H9 (cell line): ENCODE results near the gene SP4. TPM values are rescaled to one million over a fixed set of nuclear protein-coding genes. Genes with fewer than 3 reads are reported as not detected.

Experiments used
- DNase-seq: peaks from one replicate; pipeline ENCODE4 v3.0.0-alpha.2; 2017
- H2AFZ ChIP-seq: one replicate; pipeline ENCODE4 v1.6.1; 2013; ENCODE audit warnings: mild to moderate bottlenecking, low read length, control low read depth, moderate library complexity
- H2AK5ac ChIP-seq: 2 replicates; pipeline ENCODE4 v1.6.1; 2013; ENCODE audit warnings: low read length, control low read depth, mixed read lengths; ENCODE audit not compliant: insufficient read length
- H2BK120ac ChIP-seq: one replicate; pipeline ENCODE4 v1.6.1; 2013; ENCODE audit warnings: low read depth, mild to moderate bottlenecking, low read length, control low read depth, inconsistent platforms; ENCODE audit not compliant: poor library complexity, severe bottlenecking
- H2BK12ac ChIP-seq: 2 replicates; pipeline ENCODE4 v1.6.1; 2013; ENCODE audit warnings: low read length, control low read depth, mixed read lengths, low read depth; ENCODE audit not compliant: insufficient read length
- H2BK15ac ChIP-seq: 2 replicates; pipeline ENCODE4 v1.6.1; 2013; ENCODE audit warnings: low read depth, low read length, control low read depth
- H2BK20ac ChIP-seq: one replicate; pipeline ENCODE4 v1.6.1; 2013; ENCODE audit warnings: low read depth, mild to moderate bottlenecking, low read length, control low read depth, inconsistent platforms; ENCODE audit not compliant: poor library complexity, severe bottlenecking
- H2BK5ac ChIP-seq: 2 replicates; pipeline ENCODE4 v1.6.1; 2013; ENCODE audit warnings: low read length, control low read depth, mixed read lengths; ENCODE audit not compliant: insufficient read length
- H3K14ac ChIP-seq: 2 replicates; pipeline ENCODE4 v1.6.1; 2013; ENCODE audit warnings: low read length, control low read depth; ENCODE audit not compliant: insufficient read depth
- H3K18ac ChIP-seq: 2 replicates; pipeline ENCODE4 v1.6.1; 2013; ENCODE audit warnings: low read depth, mild to moderate bottlenecking, mixed read lengths, low read length, control low read depth; ENCODE audit not compliant: insufficient read length
- H3K23ac ChIP-seq: 2 replicates; pipeline ENCODE4 v1.6.1; 2013; ENCODE audit warnings: low read length, control low read depth, mixed read lengths, low read depth; ENCODE audit not compliant: insufficient read length
- H3K23me2 ChIP-seq: 2 replicates; pipeline ENCODE4 v1.6.1; 2013; ENCODE audit warnings: low read depth, mild to moderate bottlenecking, mixed read lengths, low read length, control low read depth; ENCODE audit not compliant: insufficient read length, poor library complexity, severe bottlenecking
- H3K27ac ChIP-seq: 2 replicates; pipeline ENCODE4 v1.5.1; 2013; ENCODE audit warnings: low read length, control low read depth, mixed read lengths, low read depth; ENCODE audit not compliant: insufficient read length
- H3K27me3 ChIP-seq: 2 replicates; pipeline ENCODE4 v1.6.1; 2013; ENCODE audit warnings: low read length, control low read depth, inconsistent platforms; ENCODE audit not compliant: insufficient read depth
- H3K4ac ChIP-seq: 2 replicates; pipeline ENCODE4 v1.6.1; 2013; ENCODE audit warnings: low read depth, mild to moderate bottlenecking, control low read depth, inconsistent platforms, low read length, moderate library complexity
- H3K4me1 ChIP-seq: 2 replicates; pipeline ENCODE4 v1.6.1; 2013; ENCODE audit warnings: low read length, control low read depth, inconsistent platforms; ENCODE audit not compliant: insufficient read depth
- H3K4me2 ChIP-seq: 2 replicates; pipeline ENCODE4 v1.6.1; 2013; ENCODE audit warnings: low read length, control low read depth, mixed read lengths; ENCODE audit not compliant: insufficient read length, insufficient read depth
- H3K56ac ChIP-seq: 2 replicates; pipeline ENCODE4 v1.6.1; 2013; ENCODE audit warnings: low read depth, mild to moderate bottlenecking, mixed read lengths, low read length, control low read depth; ENCODE audit not compliant: insufficient read length
- H3K79me1 ChIP-seq: 2 replicates; pipeline ENCODE4 v1.6.1; 2013; ENCODE audit warnings: low read depth, mild to moderate bottlenecking, moderate library complexity, low read length, control low read depth, inconsistent platforms; ENCODE audit not compliant: insufficient read depth, poor library complexity, severe bottlenecking
- H3K79me2 ChIP-seq: 2 replicates; pipeline ENCODE4 v1.6.1; 2013; ENCODE audit warnings: low read length, control low read depth, inconsistent platforms; ENCODE audit not compliant: insufficient read depth
- H3K9ac ChIP-seq: 2 replicates; pipeline ENCODE4 v1.6.1; 2013; ENCODE audit warnings: low read length, control low read depth, mixed read lengths; ENCODE audit not compliant: insufficient read length; ENCODE audit errors: extremely low read depth
- H3K9me3 ChIP-seq: one replicate; pipeline ENCODE4 v1.6.1; 2013; ENCODE audit warnings: low read depth, low read length, inconsistent platforms; ENCODE audit not compliant: control insufficient read depth
- H3T11ph ChIP-seq: one replicate; pipeline ENCODE4 v1.6.1; 2013; ENCODE audit warnings: mild to moderate bottlenecking, low read length, control low read depth, inconsistent platforms
- H4K20me1 ChIP-seq: one replicate; pipeline ENCODE4 v1.6.1; 2013; ENCODE audit not compliant: control insufficient read depth, insufficient read length, insufficient read depth
- H4K5ac ChIP-seq: 2 replicates; pipeline ENCODE4 v1.6.1; 2013; ENCODE audit warnings: low read depth, mild to moderate bottlenecking, mixed read lengths, low read length, control low read depth; ENCODE audit not compliant: insufficient read length
- H4K8ac ChIP-seq: replicated peaks from 2 replicates; pipeline ENCODE4 v1.6.1; 2013; ENCODE audit warnings: low read length, control low read depth, mixed read lengths, low read depth; ENCODE audit not compliant: insufficient read length
- H4K91ac ChIP-seq: 2 replicates; pipeline ENCODE4 v1.6.1; 2013; ENCODE audit warnings: low read depth, mild to moderate bottlenecking, moderate library complexity, mixed read lengths, low read length, control low read depth; ENCODE audit not compliant: insufficient read length
- H3K27ac Mint-ChIP-seq, 3 experiments: 2 replicates in 2 of 3; 3 replicates in 1 of 3; pipeline ENCODE4 v1.8.0; 2020 to 2021; ENCODE audit warnings: mixed read lengths in 3 of 3, mild to moderate bottlenecking in 1 of 3, moderate library complexity in 1 of 3
- H3K27me3 Mint-ChIP-seq: 2 replicates; pipeline ENCODE4 v1.8.0; 2021; ENCODE audit warnings: low read depth, mild to moderate bottlenecking, moderate library complexity, mixed read lengths
- H3K36me3 Mint-ChIP-seq, 3 experiments: 2 replicates in 2 of 3; 3 replicates in 1 of 3; pipeline ENCODE4 v1.8.0; 2020 to 2021; ENCODE audit warnings: low read depth in 3 of 3, mixed read lengths in 3 of 3; ENCODE audit not compliant: insufficient read depth in 1 of 3
- H3K4me1 Mint-ChIP-seq, 2 experiments: 2 replicates each; pipeline ENCODE4 v1.8.0; 2020; ENCODE audit warnings: mixed read lengths in 2 of 2
- H3K4me3 Mint-ChIP-seq, 2 experiments: 2 replicates in 1 of 2; 3 replicates in 1 of 2; pipeline ENCODE4 v1.8.0; 2020 to 2021; ENCODE audit warnings: mild to moderate bottlenecking in 2 of 2, mixed read lengths in 2 of 2, moderate library complexity in 1 of 2
- H3K9me3 Mint-ChIP-seq, 2 experiments: 2 replicates in 1 of 2; 3 replicates in 1 of 2; pipeline ENCODE4 v1.8.0; 2020; ENCODE audit warnings: mild to moderate bottlenecking in 2 of 2, mixed read lengths in 2 of 2, moderate library complexity in 1 of 2
- CTCF ChIP-seq: fragments of 200-600 bp; sonication (generic); conservative IDR thresholded peaks from 3 replicates; pipeline ENCODE4 v1.8.0; 2021; ENCODE audit warnings: antibody characterized with exemption, mild to moderate bottlenecking
- WGBS: extraction: QIAGEN DNeasy Blood & Tissue Kit; methylation state at CpG from one replicate; pipeline ENCODE4 v1.1.7; 2013; ENCODE audit warnings: missing lambda C conversion rate, low lambda C conversion rate, mixed read lengths; ENCODE audit not compliant: insufficient read length; ENCODE audit errors: extremely low coverage; 5-methylcytosine and 5-hydroxymethylcytosine counted together
- total RNA-seq: library from RNA; stranded (reverse); gene quantifications from 2 replicates; pipeline ENCODE4 v1.2.1, GENCODE V29; 2021

The SP4 gene
- total RNA-seq, 1 experiment from 2014 or later: 19.4 TPM

- Histone ChIP-seq H3K23ac (no peak overlapping the region), H3K14ac (no peak overlapping the region), H3K27me3 (no peaks in the 10 kb centered on the region), H3K9me3 (no peaks in the 10 kb centered on the region), H2BK120ac (no peak overlapping the region), H4K5ac (no peak overlapping the region), H2BK15ac (no peak overlapping the region), H3K23me2 (no peaks in the 10 kb centered on the region), H2AFZ (no peak overlapping the region), H3K27ac (no peak overlapping the region), H2BK12ac (no peak overlapping the region), H3K4me1 (peaks cover 3% of the 10 kb centered on the region; the same call in 1 of the 2 replicates), H3K79me2 (no peaks in the 10 kb centered on the region), H4K20me1 (no peaks in the 10 kb centered on the region), H3K9ac (no peak overlapping the region), H4K8ac (no peak overlapping the region), H2BK5ac (no peak overlapping the region), H3K18ac (no peak overlapping the region), H3K56ac (no peak overlapping the region), H3K79me1 (no peaks in the 10 kb centered on the region), H3K4ac (no peak overlapping the region), H2AK5ac (no peak overlapping the region), H2BK20ac (no peak overlapping the region), H3K4me2 (no peak overlapping the region), H3T11ph (no peak overlapping the region), H4K91ac (no peak overlapping the region)
- H3K27ac Mint-ChIP-seq: peak overlapping the region; percentile 72 to 96 (median 92)
- TF ChIP-seq CTCF: no peak
- no peaks in the 10 kb centered on the region for H3K9me3 Mint-ChIP-seq
- H3K4me3 Mint-ChIP-seq: peak overlapping the region in 1 of 2 experiments; percentile 11; a peak in 3 of 5 replicates
- H3K27me3 Mint-ChIP-seq: no peaks in the 10 kb centered on the region
- WGBS: no CpG with 5 or more reads among the region's 3 CpGs
- H3K36me3 Mint-ChIP-seq: peaks cover 18 to 27% (median 23%) of the 10 kb centered on the region in 3 experiments
- no peak for DNase-seq
- peaks cover 35 to 45% of the 10 kb centered on the region in 2 experiments for H3K4me1 Mint-ChIP-seq
Measured at GRCh38 chr7:21480693-21481403, 53.0 kb downstream of the SP4 start.
